WI38 (cell line): ENCODE measurements around the gene BCL2.
"Not testable (repeated sequence)": the region's sequence is repeated elsewhere in the genome, so short reads cannot be mapped to it uniquely, and the experiment has no call there.

Source experiments
- H3K4me3 ChIP-seq: 2 replicates; pipeline ENCODE4 v1.5.1; 2011; ENCODE audit warnings: low read depth, mild to moderate bottlenecking, control low read depth, low read length
- CTCF ChIP-seq: IDR thresholded peaks from 2 replicates; pipeline ENCODE4 v1.5.1; 2012; ENCODE audit warnings: low read depth, mild to moderate bottlenecking, control low read depth, low read length

Gene BCL2

GRCh38 chr18:63203497-63203896, 116.1 kb downstream of the BCL2 start:
- TF ChIP-seq CTCF, result no peak
- no peak overlapping the region for H3K4me3 ChIP-seq

- H3K4me3 ChIP-seq, result no peak overlapping the region
- no peak for TF ChIP-seq CTCF
These were observed 116.7 kb downstream of the BCL2 start for GRCh38 chr18:63202828-63203227.

- H3K4me3 ChIP-seq, result not testable (repeated sequence)
These were observed 118.1 kb downstream of the BCL2 start for GRCh38 chr18:63201456-63201855.

- no peak overlapping the region for H3K4me3 ChIP-seq
- TF ChIP-seq CTCF, result no peak
These were observed 119.8 kb downstream of the BCL2 start for GRCh38 chr18:63199743-63200241.

- no peak overlapping the region for H3K4me3 ChIP-seq
- no peak for TF ChIP-seq CTCF
These were observed 120.5 kb downstream of the BCL2 start for GRCh38 chr18:63198868-63199742.

GRCh38 chr18:63198098-63198760, 121.3 kb downstream of the BCL2 start:
- no peak for TF ChIP-seq CTCF
- no peak overlapping the region for H3K4me3 ChIP-seq

- no peak for TF ChIP-seq CTCF
- H3K4me3 ChIP-seq, result no peak overlapping the region
These were observed 122.2 kb downstream of the BCL2 start for GRCh38 chr18:63197246-63197869.
